Stimulated activated CD4-positive, alpha-beta T cell treated with anti-CD3 and anti-CD28 coated beads, Interleukin-12 subunit alpha, Interleukin-12 subunit beta, amount 100 ng/mL, for 4 hours (primary cell): Measurements from ENCODE around the gene ARID1B.

Source experiments
- DNase-seq: peaks from one replicate; pipeline ENCODE4 v3.0.0-alpha.2; 2020

Gene ARID1B

DNA sequence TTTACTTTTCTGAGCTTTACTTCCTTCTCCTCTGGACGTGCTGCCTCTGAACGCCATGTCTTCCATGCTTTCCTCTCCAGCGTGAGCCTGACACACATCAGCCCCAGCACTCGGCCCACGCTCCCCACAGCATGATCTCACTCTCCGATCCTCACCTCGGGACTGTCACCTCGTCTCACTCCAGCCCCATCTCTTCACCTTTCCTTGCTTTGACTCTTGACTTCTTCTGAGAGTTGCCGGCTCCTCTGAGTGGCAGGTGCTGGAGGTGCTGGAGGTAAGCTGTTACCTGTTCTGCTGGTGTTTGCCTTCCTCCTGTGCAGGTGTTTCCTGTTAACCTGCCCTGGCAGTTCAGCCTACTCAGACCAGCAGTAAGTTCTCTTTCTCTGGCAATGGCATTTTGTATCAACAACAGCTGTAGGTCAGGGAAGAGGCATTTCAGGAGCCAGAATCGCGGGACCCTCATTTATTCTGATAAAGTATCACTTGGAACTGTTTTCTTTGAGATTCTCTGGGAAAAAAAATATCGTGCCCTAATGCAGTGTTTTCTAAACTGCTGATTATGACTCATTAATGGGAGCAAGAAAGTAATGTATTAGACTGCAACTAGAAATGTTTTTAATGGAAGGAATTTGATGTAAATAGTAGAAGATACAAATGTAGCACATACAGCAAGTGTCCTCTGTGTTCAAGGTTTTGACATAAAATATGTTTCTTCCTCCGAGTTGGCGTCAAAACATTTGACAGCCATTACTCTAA lies 106.5 kb downstream of the ARID1B start:
- DNase-seq: peak; percentile 29

DNA sequence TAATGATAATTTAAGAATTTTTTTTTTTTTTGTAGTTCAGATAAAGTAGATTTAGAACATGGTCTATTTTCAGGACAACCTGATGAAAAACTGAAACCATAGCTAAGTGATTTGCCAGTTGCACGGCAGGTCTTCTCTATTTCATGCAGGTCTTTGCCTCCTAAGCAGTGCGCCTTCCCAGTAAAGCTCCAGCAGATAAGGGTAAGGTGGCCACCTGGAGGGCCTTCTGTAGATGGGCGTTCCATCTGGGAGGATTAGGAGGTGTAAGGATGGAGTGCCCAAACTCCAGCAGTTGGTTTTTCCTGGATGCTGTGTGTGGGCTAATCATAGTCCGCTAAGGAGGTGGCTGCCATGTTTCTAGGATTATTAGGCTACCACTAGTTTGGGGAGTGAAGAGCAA lies 107.1 kb downstream of the ARID1B start:
- no peak for DNase-seq

DNA sequence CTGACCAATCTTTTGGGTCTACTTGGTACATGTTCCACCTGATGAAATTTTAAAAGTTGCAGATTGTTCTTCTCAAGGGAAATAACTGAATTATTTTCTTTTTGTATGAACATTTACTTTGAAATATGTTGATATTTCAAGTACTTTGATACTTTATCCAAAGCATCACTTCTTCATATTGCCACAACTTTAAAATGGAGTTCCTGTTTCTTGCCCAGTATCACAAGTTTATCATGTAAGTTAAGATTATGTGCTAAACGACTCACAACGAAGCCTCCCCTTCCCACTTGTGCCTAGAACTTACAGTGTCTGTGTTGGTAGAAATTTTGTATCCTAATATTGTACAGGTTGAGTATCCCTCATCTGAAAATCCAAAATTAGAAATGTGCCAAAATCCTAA lies 108.4 kb downstream of the ARID1B start:
- no peak for DNase-seq

GRCh38 chr6:156886409-156886808 lies 109.2 kb downstream of the ARID1B start:
- DNase-seq: no peak

GRCh38 chr6:156887623-156888269 lies 110.6 kb downstream of the ARID1B start:
- no peak for DNase-seq

- no peak for DNase-seq
These were observed 112.3 kb downstream of the ARID1B start for GRCh38 chr6:156889469-156889868.

GRCh38 chr6:156889986-156890385 lies 112.8 kb downstream of the ARID1B start:
- no peak for DNase-seq

DNA sequence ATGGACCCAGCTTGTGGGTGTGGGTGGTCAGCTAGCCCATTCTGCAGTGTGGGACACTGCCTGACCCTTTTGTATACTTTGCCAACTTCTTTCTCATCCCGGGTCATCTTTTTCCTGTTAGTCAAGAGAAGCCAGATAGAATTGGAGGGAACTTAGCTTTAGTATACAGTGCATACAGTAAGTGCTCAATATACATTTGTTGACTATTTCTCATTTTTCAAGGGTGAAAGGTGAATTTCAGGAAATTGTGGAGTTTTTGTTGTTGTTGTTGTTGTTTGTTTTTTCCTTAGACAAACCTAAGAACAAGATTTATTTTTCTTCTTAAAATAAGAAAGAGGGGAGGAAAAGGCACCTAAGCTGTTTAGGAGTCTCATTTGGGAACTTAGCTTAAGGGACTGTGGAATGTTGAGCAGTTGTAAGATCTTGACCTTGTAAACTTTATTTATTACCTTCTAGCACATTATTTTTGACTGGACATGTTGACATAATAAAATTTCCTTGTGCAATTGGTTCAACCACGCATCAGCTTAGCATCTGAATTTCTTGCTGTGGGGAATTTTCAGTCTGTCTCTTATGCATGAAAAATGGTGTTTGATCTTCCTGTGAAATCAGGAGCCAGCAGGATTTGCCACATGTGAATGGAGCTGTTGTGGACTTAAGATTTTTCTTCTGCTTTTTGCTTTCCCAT lies 113.6 kb downstream of the ARID1B start:
- no peak for DNase-seq

DNA sequence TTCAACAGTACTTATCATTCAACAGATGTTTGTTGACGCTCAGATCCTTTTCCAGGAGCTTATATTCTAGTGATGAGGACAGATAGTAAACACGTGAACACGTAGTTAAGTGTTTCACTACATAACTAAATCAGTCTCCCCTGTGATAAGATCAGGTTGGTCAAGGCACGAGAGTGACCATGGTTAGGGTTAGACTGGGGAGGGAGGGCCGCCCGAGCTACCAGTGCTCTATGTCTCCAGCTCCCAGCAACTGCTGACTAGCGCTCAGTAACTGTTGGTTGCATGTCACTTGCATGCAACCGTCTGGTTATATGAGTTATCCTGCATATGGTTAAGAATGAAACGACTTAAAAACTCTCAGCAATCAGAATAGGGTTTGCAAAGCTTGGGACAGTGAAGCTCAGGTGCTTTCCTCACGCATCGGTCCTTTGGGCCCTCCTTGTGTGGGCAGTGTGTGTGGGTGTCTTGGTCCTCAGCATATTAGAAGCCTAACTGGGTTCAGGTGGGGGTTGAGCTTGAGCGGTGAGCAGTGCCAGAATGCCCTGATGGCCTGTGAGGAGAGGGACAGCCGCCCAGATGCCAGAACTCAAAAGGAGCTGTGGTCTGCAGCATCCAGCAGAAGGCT lies 120.8 kb downstream of the ARID1B start:
- no peak for DNase-seq

- DNase-seq: no peak
These were observed 121.9 kb downstream of the ARID1B start for GRCh38 chr6:156899071-156899470.

GRCh38 chr6:156899532-156900135 lies 122.5 kb downstream of the ARID1B start:
- DNase-seq: no peak

- DNase-seq: no peak
These were observed 123.1 kb downstream of the ARID1B start for GRCh38 chr6:156900292-156900691.

GRCh38 chr6:156901309-156902019 lies 124.3 kb downstream of the ARID1B start:
- DNase-seq: no peak

- DNase-seq: no peak
These were observed 125.6 kb downstream of the ARID1B start for GRCh38 chr6:156902782-156903181.

- DNase-seq: no peak
These were observed 127.2 kb downstream of the ARID1B start for GRCh38 chr6:156904176-156904967.

DNA sequence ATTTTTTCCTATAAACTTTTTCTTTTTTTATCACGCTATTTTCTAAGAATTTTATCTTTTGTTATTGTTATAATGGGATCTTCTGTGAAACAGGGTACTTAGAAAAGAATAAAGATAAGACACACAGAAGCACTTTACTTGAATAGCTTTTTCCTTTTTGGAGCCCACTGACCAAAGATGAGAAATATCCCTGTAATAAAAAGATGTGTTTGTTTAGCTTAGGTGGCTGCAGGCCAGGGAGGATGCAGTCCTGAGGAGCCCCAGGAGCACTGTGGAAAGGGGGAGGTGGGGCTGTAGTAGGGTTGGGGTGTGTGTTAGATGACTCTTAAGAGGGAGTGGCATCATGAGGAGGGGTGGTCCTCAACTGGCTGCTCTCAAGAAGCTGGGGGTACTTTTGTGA lies 128.6 kb downstream of the ARID1B start:
- no peak for DNase-seq

DNA sequence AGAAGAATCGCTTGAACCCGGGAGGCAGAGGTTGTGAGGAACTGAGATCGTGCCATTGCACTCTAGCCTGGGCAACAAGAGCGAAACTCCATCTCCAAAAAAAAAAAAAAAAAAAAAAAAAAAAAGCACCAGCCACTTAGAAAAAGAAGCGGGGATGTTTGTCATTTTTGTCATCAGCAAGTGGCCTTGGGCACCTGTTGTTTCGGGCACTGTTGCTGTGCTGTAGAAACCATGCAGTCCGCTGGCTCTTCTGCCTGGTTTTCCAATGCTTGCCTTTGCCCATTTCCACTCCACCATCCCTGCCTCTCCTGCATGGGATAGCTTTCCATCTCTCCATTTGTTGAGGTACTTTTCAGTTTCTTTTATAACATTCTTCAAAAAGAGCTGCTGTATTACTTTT lies 129.3 kb downstream of the ARID1B start:
- no peak for DNase-seq

DNA sequence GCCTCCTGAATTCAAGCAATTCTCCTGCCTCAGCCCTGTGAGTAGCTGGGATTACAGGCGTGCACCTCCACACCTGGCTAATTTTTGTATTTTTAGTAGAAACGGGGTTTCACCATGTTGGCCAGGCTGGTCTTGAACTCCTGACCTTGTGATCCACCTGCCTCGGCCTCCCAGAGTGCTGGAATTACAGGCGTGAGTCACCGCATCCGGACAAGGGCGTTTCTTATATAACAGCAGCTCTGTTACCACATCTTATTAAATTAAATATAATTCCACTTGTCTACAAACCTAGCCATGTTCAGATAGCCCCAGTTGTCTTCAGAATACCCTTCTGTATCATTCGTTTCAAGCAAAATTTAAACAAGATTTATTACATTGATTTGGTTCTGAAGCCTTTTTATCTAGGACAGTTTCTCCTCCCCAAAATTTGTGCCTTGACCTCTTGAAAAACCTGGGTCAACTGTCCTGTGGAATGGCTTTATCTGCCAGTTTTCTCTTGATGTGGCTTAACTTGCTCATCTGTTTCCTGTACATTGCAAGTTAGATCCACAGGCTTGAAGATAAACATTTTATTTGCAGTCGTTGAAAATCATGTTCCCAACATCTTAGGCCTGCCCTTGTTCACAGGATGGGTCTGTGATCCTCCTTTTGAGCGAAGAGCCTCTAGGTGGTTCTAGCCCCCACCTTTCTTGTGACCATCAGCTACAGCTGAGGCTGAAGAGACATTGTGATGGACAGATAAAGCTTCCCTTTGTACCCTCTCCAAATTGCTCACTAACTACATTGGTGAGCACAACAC lies 132.2 kb downstream of the ARID1B start:
- DNase-seq: no peak

- DNase-seq: no peak
These were observed 132.8 kb downstream of the ARID1B start for GRCh38 chr6:156910011-156910334.

- no peak for DNase-seq
These were observed 133.8 kb downstream of the ARID1B start for GRCh38 chr6:156910938-156911337.

DNA sequence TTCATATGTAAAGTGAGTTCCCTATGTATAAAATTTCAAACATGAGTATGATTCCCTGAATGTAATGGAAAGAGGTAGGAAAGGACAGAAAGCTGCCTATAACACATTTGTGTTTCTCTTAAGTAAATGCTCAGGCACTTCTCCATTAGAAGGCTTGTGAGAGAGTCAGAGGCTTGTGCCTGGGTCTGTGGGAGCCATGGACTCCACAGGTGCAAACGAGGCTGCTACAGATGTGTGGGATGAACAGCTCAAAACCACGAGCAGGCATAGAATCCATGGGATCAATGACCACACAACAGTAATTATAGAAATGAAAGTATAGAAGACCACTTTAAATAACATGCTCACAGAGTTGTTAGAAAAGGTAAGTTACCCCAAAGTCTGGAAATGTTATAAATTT lies 134.4 kb downstream of the ARID1B start:
- DNase-seq: no peak
